ENCODE measurements around the gene COMMD9. TPM values are rescaled to one million over a fixed set of nuclear protein-coding genes. Genes with fewer than 3 reads are reported as not detected.

COMMD9 gene
- total and polyA plus RNA-seq, 4 donors = 50.1 to 152 (median 121) TPM

Other genes starting within 250 kb of the COMMD9 start
- gene PRR5L, start 6.9 kb upstream of the COMMD9 start, total RNA-seq = 10 to 100 TPM; 29.6 to 30.6 TPM
- 10 to 100 TPM; 28.4 to 29.8 TPM for gene PRR5L, start 6.9 kb upstream of the COMMD9 start, polyA plus RNA-seq (ENCODE audit: insufficient read length in 2 of 2)
- gene TRAF6, start 220.8 kb upstream of the COMMD9 start, total RNA-seq = 10 to 100 TPM; 10.9 to 12.7 TPM
- 10 to 100 TPM in 1 of 2 donors, 1 to 10 TPM in 1; 9.4 to 14.3 TPM for gene TRAF6, start 220.8 kb upstream of the COMMD9 start, polyA plus RNA-seq (ENCODE audit: insufficient read length in 2 of 2)